ENCODE measurements around the gene NCAPH2.

DNA sequence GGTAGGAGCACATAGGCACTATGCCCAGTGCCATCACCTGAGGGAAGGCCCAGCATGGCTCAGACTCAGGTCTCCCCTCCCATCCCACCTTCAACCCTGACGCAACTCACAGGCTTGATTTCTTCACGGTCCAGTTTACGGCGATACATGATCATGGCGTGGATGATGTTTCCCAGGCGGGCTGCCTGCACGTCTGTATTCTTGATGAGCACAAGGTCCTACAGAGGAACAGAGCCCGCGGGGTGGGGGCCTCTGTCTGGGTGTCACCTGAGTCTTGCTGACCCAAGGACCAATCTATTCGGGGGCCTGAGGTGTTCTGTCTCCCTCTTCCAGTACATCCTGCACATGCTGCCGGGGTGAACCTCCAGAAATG is 66.3 kb downstream of the NCAPH2 start:
- TF ChIP-seq CTCF (IDR thresholded peaks at IDR 0.05) (no peak), POLR2A (IDR thresholded peaks at IDR 0.05) (no peak)
